HG03354 (cell line): ENCODE results near the gene CEACAM8.
"Not testable (repeated sequence)": the region's sequence is repeated elsewhere in the genome, so short reads cannot be mapped to it uniquely, and the experiment has no call there.

ENCODE experiments used
- ATAC-seq: cut with Tn5 transposase; IDR thresholded peaks from one replicate; pipeline ENCODE4 v1.9.1; 2021; ENCODE audit warnings: mild to moderate bottlenecking; ENCODE audit not compliant: unreplicated experiment, poor library complexity, severe bottlenecking

CEACAM8 gene

GRCh38 chr19:42548552-42548951 lies 46.2 kb downstream of the CEACAM8 start:
- no peak for ATAC-seq

- ATAC-seq: no peak
These were observed 46.8 kb downstream of the CEACAM8 start for GRCh38 chr19:42547929-42548328.

- ATAC-seq: no peak
These were observed 47.8 kb downstream of the CEACAM8 start for GRCh38 chr19:42546831-42547500.

GRCh38 chr19:42544146-42544545 lies 50.6 kb downstream of the CEACAM8 start:
- ATAC-seq: no peak

GRCh38 chr19:42542791-42543190 lies 51.9 kb downstream of the CEACAM8 start:
- ATAC-seq: no peak

GRCh38 chr19:42540071-42540553 lies 54.6 kb downstream of the CEACAM8 start:
- ATAC-seq: no peak

- ATAC-seq: no peak
These were observed 55.6 kb downstream of the CEACAM8 start for GRCh38 chr19:42538841-42539709.

- not testable (repeated sequence) for ATAC-seq
These were observed 59.4 kb downstream of the CEACAM8 start for GRCh38 chr19:42535276-42535675.

- no peak for ATAC-seq
These were observed 60.3 kb downstream of the CEACAM8 start for GRCh38 chr19:42534391-42534790.

- no peak for ATAC-seq
These were observed 61.8 kb downstream of the CEACAM8 start for GRCh38 chr19:42532891-42533290.

- ATAC-seq: no peak
These were observed 63.4 kb downstream of the CEACAM8 start for GRCh38 chr19:42531313-42531712.
